Keratinocyte (primary cell): Measurements from ENCODE around the gene NOSIP. TPM values are rescaled to one million over a fixed set of nuclear protein-coding genes. Genes with fewer than 3 reads are reported as not detected.

Source experiments
- DNase-seq: peaks from one replicate; pipeline ENCODE4 v3.0.0-alpha.2; 2011; ENCODE audit warnings: low read depth, missing footprints, low spot score
- FAIRE-seq: peaks from 2 replicates; lab custom pipeline; 2011; peaks lifted over from hg19 to GRCh38; lab: Jason Lieb, UNC
- H2AFZ ChIP-seq: 2 replicates; pipeline ENCODE4 v1.6.0; 2012; ENCODE audit warnings: low read length, control low read depth, inconsistent platforms; ENCODE audit not compliant: control insufficient read depth
- H3K27ac ChIP-seq: 2 replicates; pipeline ENCODE4 v1.5.1; 2011; ENCODE audit warnings: low read length; ENCODE audit not compliant: control insufficient read depth, insufficient read depth
- H3K27me3 ChIP-seq: 3 replicates; pipeline ENCODE4 v1.6.0; 2011; ENCODE audit warnings: low read length; ENCODE audit not compliant: control insufficient read depth, insufficient read depth; ENCODE audit errors: extremely low read depth
- H3K36me3 ChIP-seq, 2 experiments: 2 replicates in 1 of 2; 3 replicates in 1 of 2; pipeline ENCODE4 v1.5.1; 2011; ENCODE audit warnings: low read length in 2 of 2, mild to moderate bottlenecking in 1 of 2; ENCODE audit not compliant: control insufficient read depth in 2 of 2, insufficient read depth in 2 of 2; ENCODE audit errors: extremely low read depth in 1 of 2
- H3K4me1 ChIP-seq: 3 replicates; pipeline ENCODE4 v1.5.1; 2011; ENCODE audit warnings: low read length; ENCODE audit not compliant: control insufficient read depth, insufficient read depth; ENCODE audit errors: extremely low read depth
- H3K4me2 ChIP-seq: 3 replicates; pipeline ENCODE4 v1.6.0; 2011; ENCODE audit warnings: low read depth, low read length; ENCODE audit not compliant: control insufficient read depth, insufficient read depth; ENCODE audit errors: extremely low read depth
- H3K4me3 ChIP-seq, 3 experiments: fragments of 200-600 bp in 1 of 3; sonication (generic) in 1 of 3; 2 replicates in 2 of 3; 3 replicates in 1 of 3; pipeline ENCODE4 v1.5.1; 2011 to 2016; ENCODE audit warnings: low read length in 3 of 3, mild to moderate bottlenecking in 3 of 3, control low read depth in 2 of 3, inconsistent platforms in 1 of 3, low read depth in 1 of 3, mixed read lengths in 1 of 3, mixed run types in 1 of 3, moderate library complexity in 1 of 3; ENCODE audit not compliant: control insufficient read depth in 2 of 3, insufficient read depth in 2 of 3; ENCODE audit errors: extremely low read depth in 1 of 3
- H3K79me2 ChIP-seq: 2 replicates; pipeline ENCODE4 v1.6.0; 2012; ENCODE audit warnings: low read length; ENCODE audit not compliant: control insufficient read depth, insufficient read depth
- H3K9ac ChIP-seq: 3 replicates; pipeline ENCODE4 v1.6.0; 2011; ENCODE audit warnings: low read length; ENCODE audit not compliant: control insufficient read depth, insufficient read depth; ENCODE audit errors: extremely low read depth
- H3K9me1 ChIP-seq: 3 replicates; pipeline ENCODE4 v1.6.0; 2011; ENCODE audit warnings: low read length; ENCODE audit not compliant: control insufficient read depth, insufficient read depth; ENCODE audit errors: extremely low read depth
- H3K9me3 ChIP-seq: 2 replicates; pipeline ENCODE4 v1.5.1; 2012; ENCODE audit warnings: low read depth, low read length; ENCODE audit not compliant: control insufficient read depth
- H4K20me1 ChIP-seq: 3 replicates; pipeline ENCODE4 v1.6.0; 2011; ENCODE audit warnings: low read length; ENCODE audit not compliant: control insufficient read depth, insufficient read depth; ENCODE audit errors: extremely low read depth
- EZH2 ChIP-seq: IDR thresholded peaks from one replicate; pipeline ENCODE4 v1.6.1; 2012; ENCODE audit warnings: inconsistent platforms, mild to moderate bottlenecking, low read length, moderate library complexity
- dilution Hi-C: fragments of 300-500 bp; cut with MboI; formaldehyde crosslinking; loops from one replicate; pipeline ENCODE4 v1.7.0; 2020; ENCODE audit warnings: low sequenced_read_pairs; ENCODE audit not compliant: extremely low pct_ligation_motif_present
- polyA plus RNA-seq, 5 experiments: library from polyadenylated mRNA; depleted of rRNA in 3 of 5; stranded (reverse) in 3 of 5; stranded (forward) in 1 of 5; unstranded in 1 of 5; fragments of >200 nt; gene quantifications; 1 replicate in 1 of 5; 2 replicates in 3 of 5; 3 replicates in 1 of 5; pipeline versions ENCODE4 v1.2.1 to v1.2.3, GENCODE V29; 2011 to 2012; ENCODE audit warnings: missing spikeins in 2 of 5, low read depth in 1 of 5, low replicate concordance in 1 of 5
- TF ChIP-seq, protein P1 (sequence below), 3 experiments: IDR thresholded peaks in 1 of 3; conservative IDR thresholded peaks in 1 of 3; optimal IDR thresholded peaks in 1 of 3; 2 replicates in 2 of 3; 3 replicates in 1 of 3; pipeline versions ENCODE3 to v1.5.1; 2011; ENCODE audit warnings: low read length in 3 of 3, mild to moderate bottlenecking in 3 of 3, moderate library complexity in 2 of 3, control low read depth in 1 of 3, inconsistent platforms in 1 of 3; ENCODE audit not compliant: insufficient read depth in 2 of 3; ENCODE audit errors: extremely low read depth in 1 of 3

Gene NOSIP
- polyA plus RNA-seq, 1 donor (not counting 4 experiments of a cell fraction or from before 2014, with no cell fraction given): 36.6 TPM

DNA sequence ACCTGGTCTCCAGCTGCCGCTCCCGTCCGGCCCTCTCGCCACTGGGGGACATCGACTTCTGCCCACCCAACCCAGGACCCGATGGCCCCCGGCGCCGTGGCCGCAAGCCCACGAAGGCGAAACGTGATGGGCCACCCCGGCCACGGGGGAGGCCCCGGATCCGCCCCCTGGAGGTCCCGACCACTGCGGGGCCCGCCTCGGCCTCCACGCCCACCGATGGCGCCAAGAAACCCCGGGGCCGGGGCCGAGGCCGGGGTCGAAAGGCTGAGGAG, 17.3 kb upstream of the NOSIP start:
- FAIRE-seq: no peak
- dilution Hi-C loops: no loop called here
- peaks cover 36% of the 10 kb centered on the region for H3K79me2 ChIP-seq

DNA sequence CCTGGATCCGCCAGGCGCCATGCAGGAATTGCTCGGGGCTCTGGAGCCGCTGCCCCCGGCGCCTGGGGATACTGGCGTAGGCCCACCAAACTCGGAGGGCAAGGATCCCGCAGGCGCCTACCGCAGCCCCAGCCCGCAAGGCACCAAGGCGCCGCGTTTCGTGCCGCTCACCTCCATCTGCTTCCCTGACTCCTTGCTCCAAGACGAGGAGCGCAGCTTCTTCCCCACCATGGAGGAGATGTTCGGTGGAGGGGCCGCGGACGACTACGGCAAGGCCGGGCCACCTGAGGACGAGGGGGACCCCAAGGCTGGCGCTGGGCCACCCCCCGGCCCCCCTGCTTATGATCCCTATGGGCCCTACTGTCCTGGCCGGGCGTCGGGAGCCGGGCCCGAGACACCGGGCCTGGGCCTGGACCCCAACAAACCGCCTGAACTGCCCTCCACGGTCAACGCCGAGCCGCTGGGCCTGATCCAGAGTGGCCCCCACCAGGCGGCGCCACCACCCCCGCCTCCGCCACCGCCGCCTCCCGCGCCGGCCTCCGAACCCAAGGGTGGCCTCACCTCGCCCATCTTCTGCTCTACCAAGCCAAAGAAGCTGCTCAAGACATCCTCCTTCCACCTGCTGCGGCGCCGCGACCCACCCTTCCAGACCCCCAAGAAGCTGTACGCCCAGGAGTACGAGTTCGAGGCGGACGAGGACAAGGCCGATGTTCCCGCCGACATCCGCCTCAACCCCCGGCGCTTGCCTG, 16.8 kb upstream of the NOSIP start:
- no peak overlapping the region for H3K4me3 ChIP-seq
- H3K36me3 ChIP-seq: peaks cover 29 to 35% of the 10 kb centered on the region in 2 experiments
- dilution Hi-C loops: no loop called here
- FAIRE-seq (no peak), DNase-seq (no peak)
- no peak for TF ChIP-seq EZH2
- TF ChIP-seq, protein P1, sequence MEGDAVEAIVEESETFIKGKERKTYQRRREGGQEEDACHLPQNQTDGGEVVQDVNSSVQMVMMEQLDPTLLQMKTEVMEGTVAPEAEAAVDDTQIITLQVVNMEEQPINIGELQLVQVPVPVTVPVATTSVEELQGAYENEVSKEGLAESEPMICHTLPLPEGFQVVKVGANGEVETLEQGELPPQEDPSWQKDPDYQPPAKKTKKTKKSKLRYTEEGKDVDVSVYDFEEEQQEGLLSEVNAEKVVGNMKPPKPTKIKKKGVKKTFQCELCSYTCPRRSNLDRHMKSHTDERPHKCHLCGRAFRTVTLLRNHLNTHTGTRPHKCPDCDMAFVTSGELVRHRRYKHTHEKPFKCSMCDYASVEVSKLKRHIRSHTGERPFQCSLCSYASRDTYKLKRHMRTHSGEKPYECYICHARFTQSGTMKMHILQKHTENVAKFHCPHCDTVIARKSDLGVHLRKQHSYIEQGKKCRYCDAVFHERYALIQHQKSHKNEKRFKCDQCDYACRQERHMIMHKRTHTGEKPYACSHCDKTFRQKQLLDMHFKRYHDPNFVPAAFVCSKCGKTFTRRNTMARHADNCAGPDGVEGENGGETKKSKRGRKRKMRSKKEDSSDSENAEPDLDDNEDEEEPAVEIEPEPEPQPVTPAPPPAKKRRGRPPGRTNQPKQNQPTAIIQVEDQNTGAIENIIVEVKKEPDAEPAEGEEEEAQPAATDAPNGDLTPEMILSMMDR (optimal IDR thresholded peaks at IDR 0.05 in 1 of 3, IDR thresholded peaks at IDR 0.05 in 1 of 3, conservative IDR thresholded peaks at IDR 0.05 in 1 of 3; ENCODE audit: extremely low read depth in 1 of 3, insufficient read depth in 2 of 3, low read length in 3 of 3): no peak
- no peaks in the 10 kb centered on the region for H3K9me1 ChIP-seq
- H4K20me1 ChIP-seq: peaks cover 2% of the 10 kb centered on the region
- H3K79me2 ChIP-seq: peaks cover 40% of the 10 kb centered on the region
- no peak overlapping the region for H3K27ac ChIP-seq
- no peak overlapping the region for H3K4me2 ChIP-seq
- no peak overlapping the region for H2AFZ ChIP-seq
- no peaks in the 10 kb centered on the region for H3K9me3 ChIP-seq
- H3K27me3 ChIP-seq: no peaks in the 10 kb centered on the region
- H3K9ac ChIP-seq: no peak overlapping the region
- H3K4me1 ChIP-seq: peaks cover 13% of the 10 kb centered on the region

More for the DNA sequence above, 17.3 kb upstream of the NOSIP start:
- H3K4me1 ChIP-seq: peaks cover 7% of the 10 kb centered on the region
- H3K36me3 ChIP-seq: peaks cover 32 to 36% of the 10 kb centered on the region in 2 experiments
- no peaks in the 10 kb centered on the region for H3K27me3 ChIP-seq
- no peak for TF ChIP-seq EZH2
- TF ChIP-seq, protein P1 (optimal IDR thresholded peaks at IDR 0.05 in 1 of 3, IDR thresholded peaks at IDR 0.05 in 1 of 3, conservative IDR thresholded peaks at IDR 0.05 in 1 of 3; ENCODE audit: extremely low read depth in 1 of 3, insufficient read depth in 2 of 3, low read length in 3 of 3): no peak
- DNase-seq: no peak
- no peak overlapping the region for H3K27ac ChIP-seq
- H3K9me1 ChIP-seq: no peaks in the 10 kb centered on the region
- no peak overlapping the region for H2AFZ ChIP-seq
- no peaks in the 10 kb centered on the region for H3K9me3 ChIP-seq
- H4K20me1 ChIP-seq: peaks cover 4% of the 10 kb centered on the region
- H3K4me3 ChIP-seq: no peak overlapping the region
- H3K4me2 ChIP-seq: no peak overlapping the region
- H3K9ac ChIP-seq: no peak overlapping the region
